ENCODE measurements around the gene NEDD9.
A peak's percentile ranks its signal among the peaks of the same experiment; 100 is the strongest.

NEDD9 gene

DNA sequence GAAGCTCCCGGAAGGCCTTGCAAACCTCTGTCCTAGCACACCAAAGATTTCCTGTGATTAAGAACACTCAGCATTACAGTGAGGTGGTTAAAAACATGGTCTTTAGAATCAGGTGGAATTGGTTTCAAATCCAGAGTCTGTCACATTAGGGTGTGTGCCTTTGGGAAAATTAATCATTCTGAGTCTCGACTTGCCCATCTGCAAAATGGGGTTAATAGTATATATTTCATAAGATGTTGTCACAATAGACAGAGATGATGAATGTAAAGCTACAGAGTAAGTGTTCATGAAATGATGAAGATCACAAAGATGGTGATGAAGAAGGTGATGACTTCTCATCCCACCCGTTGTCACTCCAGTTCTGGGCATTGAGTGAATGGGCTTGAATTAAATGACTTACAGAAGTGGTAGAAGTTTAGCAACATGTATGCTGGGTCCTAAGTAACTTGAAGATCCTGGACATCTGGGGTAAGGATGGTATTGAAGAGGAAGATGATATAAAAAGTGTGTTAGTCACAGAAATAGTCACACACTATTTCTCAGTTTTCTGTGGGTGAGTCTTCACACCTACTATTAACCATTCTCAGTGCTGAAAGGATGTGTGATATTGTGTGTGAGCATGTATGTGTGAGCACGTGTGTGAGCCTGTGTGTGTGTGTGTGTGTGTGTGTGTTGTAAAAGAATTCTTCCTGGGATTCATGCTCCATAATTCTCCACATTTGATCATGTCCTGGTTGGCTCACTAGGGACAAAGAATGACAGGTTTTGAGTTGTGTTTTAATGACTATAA is 28.0 kb upstream of the NEDD9 start:
- no peak for DNase-seq

DNA sequence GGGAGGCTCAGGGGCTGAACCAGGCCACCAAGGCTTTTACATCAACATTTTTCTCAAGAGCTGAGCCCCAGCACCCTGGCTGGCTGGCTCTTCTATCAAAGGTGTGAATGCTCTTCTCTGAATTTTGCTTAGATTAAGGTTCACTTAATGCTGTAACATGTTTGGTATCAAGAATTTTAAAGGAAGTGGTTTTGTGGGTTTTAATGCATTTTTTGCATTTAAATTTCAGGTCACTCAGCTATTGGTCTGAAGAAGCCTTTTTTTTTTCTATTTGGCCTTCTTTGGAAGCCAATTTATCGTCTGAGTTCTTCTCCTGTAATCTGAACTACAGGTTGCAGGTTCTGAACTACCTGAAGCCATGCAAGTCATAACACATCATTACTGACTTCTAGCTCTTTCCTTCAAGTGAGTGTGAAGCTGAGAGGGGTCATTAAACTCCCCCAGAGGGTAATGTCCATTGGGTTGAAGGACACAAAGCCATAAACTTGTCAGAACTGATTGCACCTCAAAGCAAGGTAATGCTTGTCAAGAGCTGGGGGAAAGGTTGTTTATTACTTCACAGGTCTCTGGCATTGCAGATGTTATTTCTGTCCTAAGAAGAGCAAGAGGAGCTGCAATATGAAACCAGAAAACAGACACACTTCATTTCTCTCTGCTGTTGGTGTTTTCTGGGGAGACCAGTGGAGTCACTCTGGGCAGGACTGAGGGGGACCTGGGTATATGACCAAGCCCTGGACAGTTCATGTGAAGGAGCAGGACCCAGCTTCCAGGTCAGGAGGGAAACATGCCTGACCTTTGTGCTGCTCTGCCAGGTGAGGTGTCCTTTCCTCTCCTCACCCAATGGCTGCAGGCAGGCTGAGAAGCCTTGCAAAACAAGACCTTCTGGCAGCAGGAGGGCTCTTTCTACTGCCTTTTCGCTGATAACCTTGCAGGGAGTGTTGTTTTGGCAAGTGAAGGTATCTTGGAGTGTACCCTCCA is 26.1 kb upstream of the NEDD9 start:
- DNase-seq: peak; percentile 49

DNA sequence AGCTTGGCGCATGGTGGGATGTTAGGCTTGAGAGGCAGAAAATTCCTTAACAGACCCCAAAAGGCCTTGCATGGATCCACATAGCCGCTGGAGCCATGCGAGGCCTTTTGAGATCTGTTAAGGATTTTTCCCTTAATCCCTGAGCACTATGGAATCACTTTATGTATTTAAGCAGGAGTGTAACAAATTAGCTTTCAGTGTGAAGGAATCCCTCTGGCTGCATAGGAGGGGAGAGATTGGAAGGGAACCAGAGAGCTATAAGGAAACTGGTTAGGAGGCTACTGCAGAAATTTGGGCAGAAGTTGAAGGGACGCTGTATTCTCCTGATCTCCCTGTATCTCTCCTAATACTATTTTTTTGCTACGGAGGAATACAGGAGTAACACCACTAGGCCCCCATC is 23.1 kb upstream of the NEDD9 start:
- no peak for DNase-seq

GRCh38 chr6:11253594-11253993 is 21.1 kb upstream of the NEDD9 start:
- DNase-seq: no peak

DNA sequence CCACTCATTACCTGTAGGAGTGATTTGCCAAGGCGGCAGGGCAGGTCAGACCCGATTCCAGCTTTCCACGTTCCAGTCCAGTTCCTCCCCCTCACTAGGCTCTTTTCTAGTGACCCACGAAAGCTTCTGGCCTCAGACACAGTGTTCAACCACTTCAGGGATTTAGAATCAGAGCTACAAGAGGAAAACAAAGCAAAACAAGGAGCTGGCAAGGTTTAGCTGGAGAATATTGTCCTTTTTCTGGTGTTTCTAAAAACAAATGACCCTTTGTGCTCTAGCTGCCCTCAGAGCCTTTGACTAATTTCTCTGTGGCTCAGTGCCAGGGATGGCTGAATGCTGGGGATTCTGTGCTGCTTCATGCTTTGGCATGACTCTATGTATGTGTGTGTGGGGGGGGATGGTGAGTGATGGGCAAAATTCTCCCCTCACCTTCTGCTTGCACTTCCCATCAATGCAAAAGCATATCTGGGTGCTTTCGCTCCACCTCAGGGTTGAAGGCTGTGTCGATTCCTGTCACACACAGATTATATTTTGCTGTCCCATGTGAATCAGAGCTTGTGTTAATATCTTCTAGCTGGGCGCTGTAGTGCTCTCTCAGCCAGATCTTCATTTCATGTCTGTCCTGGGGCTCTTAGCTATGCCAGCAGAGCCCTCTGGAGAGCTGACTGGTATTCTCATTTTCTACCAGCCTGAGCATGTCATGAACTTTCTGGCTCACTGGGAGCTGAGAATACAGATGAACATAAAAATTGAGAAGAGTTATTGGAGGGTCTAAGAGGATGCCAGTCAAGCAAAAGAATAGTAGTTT is 19.3 kb upstream of the NEDD9 start:
- no peak for DNase-seq

- DNase-seq: no peak
Observed at GRCh38 chr6:11250108-11250507, 17.6 kb upstream of the NEDD9 start.

GRCh38 chr6:11248974-11249761 is 16.7 kb upstream of the NEDD9 start:
- no peak for DNase-seq

DNA sequence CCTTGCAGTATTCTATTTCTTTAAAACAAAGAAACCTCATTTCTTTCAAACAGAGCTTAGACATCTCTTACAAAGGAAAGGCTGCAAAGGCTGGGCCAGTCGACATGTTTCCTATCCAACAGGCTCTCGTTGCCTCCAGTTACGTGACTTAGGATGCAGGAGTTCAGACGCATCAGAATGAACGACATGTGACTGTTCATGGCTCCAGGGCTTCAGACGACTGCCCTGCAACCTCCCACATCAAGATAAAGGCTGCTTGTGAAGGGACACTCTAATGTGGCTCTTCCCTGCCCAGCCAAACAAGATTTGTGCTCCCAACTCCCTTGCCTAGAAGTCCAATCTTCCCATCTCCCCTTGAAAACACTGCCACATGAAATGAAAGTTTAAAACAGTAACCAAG is 14.3 kb upstream of the NEDD9 start:
- no peak for DNase-seq

DNA sequence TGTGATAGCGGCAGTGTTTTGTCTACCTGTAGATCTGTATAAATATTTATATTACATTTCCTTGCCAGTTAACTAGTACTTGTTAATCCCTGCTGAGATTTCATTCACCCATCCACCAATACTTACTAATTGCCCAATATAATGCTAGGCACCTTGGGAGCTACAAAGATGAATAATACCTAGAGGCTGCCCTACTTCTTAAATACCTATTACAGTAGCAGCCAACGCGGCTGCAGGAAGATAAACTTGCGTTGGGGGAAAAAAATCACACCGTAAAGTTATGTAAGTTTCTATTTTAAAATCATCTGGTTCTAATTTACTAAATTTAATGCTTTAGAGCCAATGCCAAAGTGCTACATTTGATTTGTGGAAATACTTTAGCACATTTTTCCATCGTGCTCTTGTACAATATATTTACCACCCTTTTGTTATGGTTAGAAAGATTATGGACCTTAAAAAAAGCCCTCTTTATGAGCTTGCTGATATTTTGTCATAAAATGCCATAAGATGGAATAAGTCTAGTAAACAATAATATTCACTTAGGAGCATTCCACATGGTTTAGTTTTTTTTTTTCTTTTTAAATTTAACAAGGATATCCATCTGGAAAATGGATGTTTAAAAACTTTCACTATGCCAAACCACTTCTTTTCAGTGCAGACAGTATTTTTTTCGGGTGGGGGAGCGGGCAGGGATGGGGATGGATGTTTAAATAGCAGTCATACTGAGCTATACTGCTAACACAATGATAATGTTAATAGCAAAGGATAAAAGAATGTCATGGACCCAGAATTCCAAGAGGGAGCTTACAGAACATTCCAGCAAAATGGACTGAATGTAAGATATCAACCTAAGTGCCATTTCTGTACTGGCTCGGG is 13.2 kb upstream of the NEDD9 start:
- DNase-seq: no peak

DNA sequence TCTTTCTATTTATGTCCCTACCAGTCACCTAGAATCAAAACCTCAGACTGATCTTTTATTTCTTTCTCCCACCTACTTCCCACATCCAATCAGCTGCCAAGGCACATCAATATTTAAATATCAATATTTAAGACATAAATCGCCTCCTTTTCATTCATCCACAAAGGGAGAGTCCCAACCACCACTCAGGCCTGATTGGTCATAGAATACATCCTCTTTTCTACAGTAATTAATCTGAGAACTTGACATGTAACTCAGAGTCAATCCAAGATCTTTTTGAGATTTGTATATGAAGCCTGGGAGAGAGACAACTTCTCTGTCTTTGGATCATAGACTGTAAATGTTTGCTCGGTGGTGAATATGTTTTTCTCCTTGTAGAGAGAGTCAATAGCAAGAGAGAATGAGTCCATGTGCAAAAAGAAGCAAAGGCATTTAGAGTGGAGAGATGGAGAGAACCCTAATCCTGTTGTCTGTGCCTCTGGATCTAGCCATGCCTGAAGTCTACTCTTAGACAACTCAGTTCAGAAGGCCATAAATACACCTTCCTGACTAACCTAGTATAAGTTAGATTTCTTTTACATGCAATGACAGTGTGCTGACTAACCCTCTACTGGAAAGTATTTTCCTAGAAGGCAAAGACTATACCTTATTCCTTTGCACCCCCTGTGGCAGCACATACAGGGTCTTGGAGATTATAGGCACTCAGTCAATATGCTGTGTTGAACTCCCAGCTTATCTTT is 12.1 kb upstream of the NEDD9 start:
- no peak for DNase-seq

DNA sequence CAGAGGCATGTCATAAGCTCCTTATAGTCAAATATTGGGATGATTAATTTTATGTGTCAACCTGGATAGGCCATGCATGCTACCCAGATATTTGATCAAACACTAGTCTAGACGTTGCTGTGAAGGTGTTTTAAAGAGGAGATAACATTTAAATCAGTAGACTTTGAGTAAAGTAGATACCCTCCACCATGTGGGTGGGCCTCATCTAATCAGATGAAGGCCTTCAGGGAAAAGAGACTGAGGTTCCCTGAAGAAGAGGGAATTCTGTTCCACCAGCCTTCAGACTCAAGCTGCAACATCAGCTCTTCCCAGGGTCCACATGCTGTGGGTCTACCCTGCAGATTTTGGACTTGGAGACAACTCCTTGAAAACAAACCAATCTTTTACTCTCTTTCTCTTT is 11.4 kb upstream of the NEDD9 start:
- no peak for DNase-seq

DNA sequence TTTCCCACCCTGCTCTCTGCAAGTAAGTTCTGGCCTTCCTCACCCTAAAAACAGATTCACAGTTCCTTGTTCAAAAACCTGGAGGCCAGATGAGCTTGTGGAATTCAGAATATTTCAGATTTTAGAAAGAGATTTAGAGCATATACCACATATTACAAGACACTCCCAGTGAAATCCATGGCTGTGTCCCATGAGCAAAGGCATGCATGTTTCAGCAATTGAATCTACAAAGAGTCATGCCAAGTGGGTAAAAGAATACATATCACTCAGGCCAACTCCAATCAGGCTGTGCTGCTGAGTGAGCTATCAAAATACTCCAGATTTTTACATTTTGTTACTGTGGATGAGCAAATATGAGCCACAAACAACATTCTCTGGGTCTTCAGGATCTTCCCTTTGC is 10.2 kb upstream of the NEDD9 start:
- no peak for DNase-seq

DNA sequence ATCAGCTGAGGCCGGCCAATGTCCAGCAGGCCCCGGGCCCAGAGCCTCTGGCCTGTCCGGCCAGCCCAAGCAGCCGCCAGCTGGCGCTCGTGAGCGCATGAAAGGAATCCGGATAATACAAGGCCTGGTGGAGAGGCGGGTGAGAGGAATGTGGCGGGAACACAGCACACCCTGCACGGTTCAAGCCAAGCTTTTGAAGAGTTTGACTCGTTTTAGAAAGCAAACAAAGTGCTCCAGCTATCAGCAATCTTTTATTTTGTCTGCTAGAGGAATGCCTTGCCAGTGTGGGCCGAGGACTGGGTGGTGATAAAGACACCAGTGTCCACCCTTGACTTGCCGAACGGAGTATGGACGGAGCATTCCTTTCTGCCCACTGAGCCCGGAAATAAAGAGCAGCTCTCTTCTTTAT is 9.3 kb upstream of the NEDD9 start:
- DNase-seq: no peak

DNA sequence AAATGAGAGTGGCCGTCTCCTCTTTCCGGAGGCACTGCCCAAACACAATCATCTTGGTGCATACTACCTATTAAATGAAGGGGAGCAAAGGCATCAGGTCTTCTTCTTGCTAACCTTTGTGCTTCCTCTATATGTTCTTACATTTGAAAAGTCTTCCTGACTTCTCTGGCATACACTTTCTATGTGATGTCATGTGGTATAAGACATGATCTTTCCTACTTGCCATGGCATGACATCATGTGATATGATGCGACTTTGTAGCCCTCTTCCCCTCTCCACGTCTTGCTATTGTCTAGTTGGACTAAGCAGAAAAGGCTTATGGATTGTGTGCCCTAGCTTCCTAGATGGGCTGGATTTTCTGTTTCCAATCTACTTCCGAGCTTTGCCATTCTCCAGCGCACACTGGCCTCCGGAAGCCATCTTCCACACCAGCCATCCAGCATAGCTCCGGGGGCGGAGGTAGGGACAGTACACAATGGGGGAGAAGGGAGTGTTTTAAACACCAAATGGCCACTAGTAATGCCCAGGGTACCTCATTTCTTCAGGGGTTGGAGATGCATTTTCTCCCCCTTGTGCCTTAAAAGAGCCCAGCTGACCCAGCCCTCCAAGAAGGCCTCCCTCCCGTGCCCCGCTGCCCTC is 8.8 kb upstream of the NEDD9 start:
- no peak for DNase-seq

- DNase-seq: no peak
Observed at GRCh38 chr6:11237956-11238355, 5.5 kb upstream of the NEDD9 start.

- DNase-seq: no peak
Observed at GRCh38 chr6:11237428-11237827, 5.0 kb upstream of the NEDD9 start.

DNA sequence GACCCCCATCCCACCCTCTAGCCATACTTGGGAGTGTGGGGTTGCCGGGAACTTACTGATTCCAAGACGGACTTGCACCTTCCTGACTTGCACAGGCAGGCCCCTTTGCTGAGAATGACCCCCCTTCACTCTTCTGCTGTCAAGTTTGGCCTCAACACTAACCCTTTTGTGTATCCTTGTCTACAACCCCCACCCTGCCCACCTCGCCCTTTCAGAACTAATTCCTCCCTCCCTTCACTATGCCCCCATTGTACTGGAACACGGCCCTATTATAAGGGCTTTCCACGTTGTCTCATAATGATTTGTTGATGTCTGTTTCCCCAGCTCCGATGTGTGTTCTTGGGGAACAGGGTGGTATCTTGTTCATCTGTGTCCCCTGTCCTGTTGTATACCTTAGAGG is 4.4 kb upstream of the NEDD9 start:
- no peak for DNase-seq

DNA sequence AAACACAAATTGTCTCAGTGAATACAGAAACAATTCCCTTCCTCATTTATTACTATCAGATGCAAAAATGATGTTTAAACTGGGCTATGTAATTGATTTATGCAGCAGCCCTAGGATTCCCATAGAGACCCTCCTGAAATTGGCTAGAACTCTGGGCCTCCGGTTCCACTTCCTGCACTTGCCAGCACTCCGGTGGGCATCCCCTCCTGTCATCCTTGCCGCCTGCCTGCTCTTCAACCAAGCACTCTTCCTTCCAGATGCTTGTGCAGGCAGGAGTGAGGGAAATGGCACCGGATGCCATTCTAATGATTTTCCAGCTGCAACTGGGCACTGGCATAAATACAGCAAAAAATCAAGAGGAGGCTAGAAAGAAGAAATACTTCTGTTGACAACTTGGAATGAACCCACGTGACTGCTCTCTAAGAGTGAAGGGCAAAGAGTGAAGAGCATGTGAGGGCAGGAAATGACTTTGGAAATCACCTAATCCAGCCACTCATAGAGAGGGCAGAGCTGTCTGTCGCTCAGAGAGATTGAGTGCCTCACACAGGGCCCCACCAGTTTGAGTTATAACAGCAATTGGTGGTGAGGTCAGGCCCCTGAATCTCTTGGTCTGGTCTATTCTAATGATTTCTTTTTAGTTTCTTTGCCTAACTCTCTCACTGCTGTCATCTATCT is 3.7 kb upstream of the NEDD9 start:
- DNase-seq: peak; percentile 66

DNA sequence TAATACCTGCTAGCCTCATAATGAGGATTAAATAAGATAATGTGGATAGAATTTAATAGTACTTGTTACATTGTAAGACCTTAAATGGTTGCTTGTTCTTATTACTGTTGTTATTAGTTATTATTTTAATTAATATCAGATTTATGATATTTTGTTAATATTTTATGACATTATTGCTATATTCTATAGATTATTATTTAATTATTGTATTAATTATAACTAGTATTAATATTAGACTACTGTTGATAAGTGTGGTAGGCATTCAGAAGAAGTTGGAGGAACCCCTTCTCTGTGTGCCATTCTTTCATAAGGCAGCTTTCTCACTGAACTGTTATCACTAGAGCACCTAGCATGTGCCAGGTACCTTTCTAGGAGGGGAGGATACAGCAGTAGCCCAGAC is 2.6 kb upstream of the NEDD9 start:
- no peak for DNase-seq

Data from activated CD4-positive, alpha-beta T cell treated with anti-CD3 and anti-CD28 coated beads, Interleukin-2, Interleukin-6, amounts not matched to agents 100 ng/mL and 50 ng/mL, durations not matched to agents 16 hours and 8 hours (primary cell).